Ovary (tissue), 3 donors: ENCODE data around the gene GP9.
"Not testable (repeated sequence)": the region's sequence is repeated elsewhere in the genome, so short reads cannot be mapped to it uniquely, and the experiment has no call there.

Experiments
- EP300 ChIP-seq: sonication (generic); formaldehyde crosslinking; IDR thresholded peaks from one replicate; pipeline ENCODE4 v1.6.1; 2017; ENCODE audit warnings: antibody characterized with exemption
- POLR2A ChIP-seq: fragments of 450-650 bp; IDR thresholded peaks from one replicate; pipeline ENCODE4 v1.6.1; 2017; ENCODE audit warnings: antibody characterized with exemption, mild to moderate bottlenecking, moderate library complexity
- TF ChIP-seq, protein P1 (sequence below), 3 donors: fragments of 450-650 bp in 2 of 3; fragments of 200-600 bp in 1 of 3; IDR thresholded peaks; one replicate each; pipeline versions ENCODE4 v1.5.1 to v1.8.0; 2016 to 2022; ENCODE audit warnings: antibody characterized with exemption in 3 of 3, mild to moderate bottlenecking in 1 of 3
- donor health status: DM: no; HTN: no; CAD: no.

DNA sequence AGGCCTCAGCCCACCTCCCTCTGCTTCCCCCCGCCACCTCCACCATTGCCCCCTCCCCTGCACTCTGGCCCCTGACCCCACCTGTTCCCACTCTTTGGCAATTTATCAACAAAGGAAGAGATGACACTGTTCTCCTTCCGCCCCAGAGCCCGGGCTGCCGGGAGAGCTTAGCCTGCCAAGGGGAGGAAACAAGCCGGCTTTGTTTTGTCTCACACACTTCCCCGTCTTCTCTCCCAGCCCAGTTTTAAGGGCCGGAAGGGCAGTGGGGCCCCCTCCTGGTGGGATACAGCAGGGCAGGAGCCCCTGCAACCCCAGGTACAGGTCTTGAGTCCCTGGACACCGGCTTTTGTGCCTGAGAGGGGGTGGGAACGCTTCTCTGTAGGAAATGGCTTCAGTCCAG is 27.3 kb downstream of the GP9 start:
- TF ChIP-seq, protein P1, sequence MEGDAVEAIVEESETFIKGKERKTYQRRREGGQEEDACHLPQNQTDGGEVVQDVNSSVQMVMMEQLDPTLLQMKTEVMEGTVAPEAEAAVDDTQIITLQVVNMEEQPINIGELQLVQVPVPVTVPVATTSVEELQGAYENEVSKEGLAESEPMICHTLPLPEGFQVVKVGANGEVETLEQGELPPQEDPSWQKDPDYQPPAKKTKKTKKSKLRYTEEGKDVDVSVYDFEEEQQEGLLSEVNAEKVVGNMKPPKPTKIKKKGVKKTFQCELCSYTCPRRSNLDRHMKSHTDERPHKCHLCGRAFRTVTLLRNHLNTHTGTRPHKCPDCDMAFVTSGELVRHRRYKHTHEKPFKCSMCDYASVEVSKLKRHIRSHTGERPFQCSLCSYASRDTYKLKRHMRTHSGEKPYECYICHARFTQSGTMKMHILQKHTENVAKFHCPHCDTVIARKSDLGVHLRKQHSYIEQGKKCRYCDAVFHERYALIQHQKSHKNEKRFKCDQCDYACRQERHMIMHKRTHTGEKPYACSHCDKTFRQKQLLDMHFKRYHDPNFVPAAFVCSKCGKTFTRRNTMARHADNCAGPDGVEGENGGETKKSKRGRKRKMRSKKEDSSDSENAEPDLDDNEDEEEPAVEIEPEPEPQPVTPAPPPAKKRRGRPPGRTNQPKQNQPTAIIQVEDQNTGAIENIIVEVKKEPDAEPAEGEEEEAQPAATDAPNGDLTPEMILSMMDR (IDR thresholded peaks at IDR 0.05), result not testable (repeated sequence)
- not testable (repeated sequence) for TF ChIP-seq POLR2A, EP300
